NB4 (cell line): ENCODE measurements around the gene CERS1.

Experiments used
- DNase-seq: peaks from one replicate; pipeline ENCODE4 v3.0.0; 2010; ENCODE audit warnings: low read depth
- H3K4me3 ChIP-seq: one replicate; pipeline ENCODE4 v1.5.1; 2011; ENCODE audit warnings: mild to moderate bottlenecking, low read depth, low read length, moderate library complexity
- CTCF ChIP-seq: IDR thresholded peaks from one replicate; pipeline ENCODE4 v1.5.1; 2012; ENCODE audit warnings: low read depth, low read length
- MAX ChIP-seq: IDR thresholded peaks from 2 replicates; pipeline ENCODE4 v1.6.1; 2011; ENCODE audit warnings: low read depth, low read length
- MYC ChIP-seq: IDR thresholded peaks from 2 replicates; pipeline ENCODE4 v1.6.1; 2011; ENCODE audit warnings: low read depth, low read length
- POLR2A ChIP-seq: IDR thresholded peaks from 2 replicates; pipeline ENCODE4 v1.6.1; 2011; ENCODE audit warnings: mild to moderate bottlenecking; ENCODE audit not compliant: insufficient read length; ENCODE audit errors: extremely low read depth

Gene CERS1

GRCh38 chr19:18862976-18863842 is 32.7 kb downstream of the CERS1 start:
- TF ChIP-seq MYC (no peak), MAX (no peak), CTCF (no peak), POLR2A (no peak)
- no peak for DNase-seq
- H3K4me3 ChIP-seq = no peak overlapping the region

- no peak overlapping the region for H3K4me3 ChIP-seq
- no peak for DNase-seq
- TF ChIP-seq POLR2A = no peak
- no peak for TF ChIP-seq MAX
These were observed 34.0 kb downstream of the CERS1 start for GRCh38 chr19:18861917-18862316.

GRCh38 chr19:18861235-18861634 is 34.7 kb downstream of the CERS1 start:
- DNase-seq = no peak
- TF ChIP-seq MYC = no peak
- no peak for TF ChIP-seq MAX
- no peak for TF ChIP-seq POLR2A
- no peak for TF ChIP-seq CTCF
- H3K4me3 ChIP-seq = no peak overlapping the region

- TF ChIP-seq MYC (no peak), CTCF (no peak), MAX (no peak), POLR2A (no peak)
- DNase-seq = no peak
- H3K4me3 ChIP-seq = no peak overlapping the region
These were observed 35.2 kb downstream of the CERS1 start for GRCh38 chr19:18860725-18861124.

- TF ChIP-seq CTCF = no peak
- TF ChIP-seq MYC = no peak
- no peak for TF ChIP-seq MAX
- no peak for TF ChIP-seq POLR2A
- no peak overlapping the region for H3K4me3 ChIP-seq
These were observed 35.7 kb downstream of the CERS1 start for GRCh38 chr19:18860302-18860700.

GRCh38 chr19:18859676-18860301 is 36.2 kb downstream of the CERS1 start:
- no peak for DNase-seq
- no peak overlapping the region for H3K4me3 ChIP-seq
- TF ChIP-seq POLR2A (no peak), CTCF (no peak), MYC (no peak), MAX (no peak)

More at GRCh38 chr19:18860302-18860700, 35.7 kb downstream of the CERS1 start:
- no peak for DNase-seq
